Right lobe of liver (tissue), 6 donors: ENCODE measurements around the gene TOM1L2. TPM values are rescaled to one million over a fixed set of nuclear protein-coding genes. Genes with fewer than 3 reads are reported as not detected.

Experiments used
- ATAC-seq, 4 donors: fragments of 200-7000 bp; cut with Tn5 transposase; one replicate each; pipeline ENCODE4 v1.9.1; 2020; ENCODE audit warnings: mild to moderate bottlenecking in 4 of 4, moderate library complexity in 4 of 4
- DNase-seq, 3 donors: peaks; one replicate each; pipeline ENCODE4 v3.0.0-alpha.2; 2020
- H3K27ac ChIP-seq, 3 donors: fragments of 200-600 bp; one replicate each; pipeline ENCODE4 v1.8.0; 2022
- H3K27me3 ChIP-seq, 2 donors: fragments of 200-600 bp; one replicate each; pipeline ENCODE4 v1.8.0; 2022
- H3K36me3 ChIP-seq, 4 donors: fragments of 200-600 bp; sonication (generic) in 1 of 4; one replicate each; pipeline versions ENCODE4 v1.5.1 to v1.8.0; 2017 to 2022; ENCODE audit warnings: control low read depth in 1 of 4
- H3K4me1 ChIP-seq, 4 donors: fragments of 200-600 bp; sonication (generic) in 1 of 4; one replicate each; pipeline versions ENCODE4 v1.5.1 to v1.8.0; 2017 to 2022; ENCODE audit warnings: control low read depth in 1 of 4
- H3K4me3 ChIP-seq, 3 donors: fragments of 200-600 bp; one replicate each; pipeline ENCODE4 v1.8.0; 2022
- H3K9me3 ChIP-seq, 4 donors: fragments of 200-600 bp; sonication (generic) in 1 of 4; one replicate each; pipeline versions ENCODE4 v1.5.1 to v1.8.0; 2017 to 2022; ENCODE audit warnings: control low read depth in 1 of 4
- POLR2A ChIP-seq: fragments of 450-650 bp; IDR thresholded peaks from one replicate; pipeline ENCODE4 v1.6.1; 2017; ENCODE audit warnings: antibody characterized with exemption, mild to moderate bottlenecking
- WGBS: methylation state at CpG from one replicate; pipeline ENCODE4 v1.1.6; 2018; ENCODE audit warnings: low coverage, low lambda C conversion rate; ENCODE audit not compliant: insufficient coverage; ENCODE audit errors: missing lambda C conversion rate; 5-methylcytosine and 5-hydroxymethylcytosine counted together
- intact Hi-C, 2 donors: fragments of 100-400 bp; cut with DNase I; formaldehyde crosslinking; loops; one replicate each; pipeline versions ENCODE4 v1.11.2 to v1.14.1; 2022
- total RNA-seq, 6 experiments: library from RNA; depleted of rRNA in 2 of 6; stranded (reverse); fragments of >200 nt in 2 of 6; fragmentation: NEBNext Ultra II Directional in 3 of 6; extraction: Animal tissue kit (Norgen Biotek cat#: 25700) in 3 of 6; gene quantifications; one replicate each; pipeline versions ENCODE4 v1.1.0 to v1.2.4, GENCODE V29; 2016 to 2023
- TF ChIP-seq, protein P1 (sequence below), 4 donors: fragments of 200-600 bp in 3 of 4; fragments of 450-650 bp in 1 of 4; IDR thresholded peaks; one replicate each; pipeline versions ENCODE4 v1.5.1 to v1.8.0; 2016 to 2022; ENCODE audit warnings: antibody characterized with exemption in 4 of 4, mild to moderate bottlenecking in 2 of 4
- donor health status: DM: no; HTN: yes; CAD: no.
- donor health status: DM: no; HTN: no; CAD: no.
- donor health status: DM: no; HTN: no; CAD: no.
- donor health status: DM: no; HTN: yes; CAD: no.
- donor health status: DM: no; HTN: yes; CAD: no.

TOM1L2 gene
- total RNA-seq, 6 experiments from 2014 or later = 13.5 to 21.2 (median 16.0) TPM

DNA sequence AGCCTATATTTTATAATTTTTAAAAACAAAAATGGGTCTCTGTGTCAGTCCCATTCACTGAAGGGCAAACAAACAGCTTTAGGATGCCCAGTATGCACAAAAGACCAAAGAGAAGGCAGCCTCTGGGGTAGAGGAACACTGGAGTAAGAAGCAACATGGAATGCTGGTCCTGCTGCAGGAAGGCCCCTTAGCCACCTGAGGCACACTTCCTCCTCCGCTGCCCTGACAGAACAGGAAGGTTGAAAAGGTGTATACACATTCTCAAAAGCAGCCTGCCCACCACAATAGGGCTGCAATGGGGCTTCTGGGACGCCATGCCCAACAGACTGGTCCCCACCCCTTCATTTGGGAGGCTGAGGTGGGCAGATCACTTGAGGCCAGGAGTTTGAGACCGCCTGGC is 19.5 kb downstream of the TOM1L2 start:
- no peak for ATAC-seq

DNA sequence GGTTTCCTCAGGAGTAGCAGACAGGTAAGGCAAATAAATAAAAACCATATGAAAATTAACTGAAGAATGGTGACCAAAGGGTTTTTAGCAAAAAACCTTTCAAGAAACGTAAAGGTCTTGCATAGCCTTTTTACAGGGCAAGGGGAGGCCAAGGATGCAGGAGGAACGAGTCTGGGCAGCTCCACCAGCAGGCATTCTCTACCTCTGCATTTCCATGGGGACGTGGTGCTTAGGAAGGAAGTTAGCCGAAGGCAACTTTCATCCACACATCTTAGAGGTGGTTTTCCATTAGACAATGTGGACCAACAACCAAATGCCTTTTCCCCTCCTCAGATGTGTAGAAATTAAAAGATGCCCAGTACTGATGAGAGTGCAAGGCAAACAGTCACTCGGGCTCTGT is 20.7 kb downstream of the TOM1L2 start:
- ATAC-seq (no peak), DNase-seq (no peak)
- H3K9me3 ChIP-seq = no peaks in the 10 kb centered on the region
- no peak overlapping the region for H3K27ac ChIP-seq
- H3K27me3 ChIP-seq = no peaks in the 10 kb centered on the region
- no peak overlapping the region for H3K4me3 ChIP-seq
- no peak for TF ChIP-seq POLR2A
- TF ChIP-seq, protein P1, sequence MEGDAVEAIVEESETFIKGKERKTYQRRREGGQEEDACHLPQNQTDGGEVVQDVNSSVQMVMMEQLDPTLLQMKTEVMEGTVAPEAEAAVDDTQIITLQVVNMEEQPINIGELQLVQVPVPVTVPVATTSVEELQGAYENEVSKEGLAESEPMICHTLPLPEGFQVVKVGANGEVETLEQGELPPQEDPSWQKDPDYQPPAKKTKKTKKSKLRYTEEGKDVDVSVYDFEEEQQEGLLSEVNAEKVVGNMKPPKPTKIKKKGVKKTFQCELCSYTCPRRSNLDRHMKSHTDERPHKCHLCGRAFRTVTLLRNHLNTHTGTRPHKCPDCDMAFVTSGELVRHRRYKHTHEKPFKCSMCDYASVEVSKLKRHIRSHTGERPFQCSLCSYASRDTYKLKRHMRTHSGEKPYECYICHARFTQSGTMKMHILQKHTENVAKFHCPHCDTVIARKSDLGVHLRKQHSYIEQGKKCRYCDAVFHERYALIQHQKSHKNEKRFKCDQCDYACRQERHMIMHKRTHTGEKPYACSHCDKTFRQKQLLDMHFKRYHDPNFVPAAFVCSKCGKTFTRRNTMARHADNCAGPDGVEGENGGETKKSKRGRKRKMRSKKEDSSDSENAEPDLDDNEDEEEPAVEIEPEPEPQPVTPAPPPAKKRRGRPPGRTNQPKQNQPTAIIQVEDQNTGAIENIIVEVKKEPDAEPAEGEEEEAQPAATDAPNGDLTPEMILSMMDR (IDR thresholded peaks at IDR 0.05) = no peak
- H3K36me3 ChIP-seq = no peaks in the 10 kb centered on the region
- WGBS = 83% methylated on average over 5 of the region's 5 CpGs
- H3K4me1 ChIP-seq = no peaks in the 10 kb centered on the region
- intact Hi-C loops = no loop called here

More for the DNA sequence above, 19.5 kb downstream of the TOM1L2 start:
- Histone ChIP-seq H3K27me3 (no peaks in the 10 kb centered on the region), H3K4me1 (peaks cover 0 to under 1% (median 0%) of the 10 kb centered on the region in 4 donors), H3K4me3 (no peak overlapping the region), H3K27ac (no peak overlapping the region), H3K36me3 (no peaks in the 10 kb centered on the region), H3K9me3 (no peaks in the 10 kb centered on the region)
- intact Hi-C loops = no loop called here
- TF ChIP-seq, protein P1 (IDR thresholded peaks at IDR 0.05) = no peak
- no peak for TF ChIP-seq POLR2A
- 100% methylated on average over 2 of the region's 3 CpGs for WGBS
- DNase-seq = no peak

DNA sequence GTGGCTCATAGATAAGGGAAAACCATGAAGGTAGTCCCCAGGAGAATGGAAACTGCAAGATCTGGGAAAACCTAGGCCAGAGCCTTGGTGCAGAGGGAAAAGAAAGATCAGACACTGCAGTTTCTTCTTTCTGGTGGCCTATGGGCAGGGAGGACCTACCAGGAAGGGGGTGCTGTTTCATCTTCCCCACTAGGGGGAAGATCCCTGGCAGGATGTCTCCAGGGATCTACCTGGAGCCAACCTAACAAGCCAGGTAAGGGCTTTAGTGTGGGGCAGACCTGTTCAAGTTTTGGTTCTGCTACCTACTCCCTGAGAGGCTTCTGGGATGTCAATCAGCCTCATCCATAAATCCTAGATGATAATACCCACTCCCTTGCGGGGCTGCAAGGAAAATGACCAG is 21.4 kb downstream of the TOM1L2 start:
- no peak for ATAC-seq
- no peak overlapping the region for H3K27ac ChIP-seq
- WGBS = 83% methylated on average over 1 of the region's 1 CpG

DNA sequence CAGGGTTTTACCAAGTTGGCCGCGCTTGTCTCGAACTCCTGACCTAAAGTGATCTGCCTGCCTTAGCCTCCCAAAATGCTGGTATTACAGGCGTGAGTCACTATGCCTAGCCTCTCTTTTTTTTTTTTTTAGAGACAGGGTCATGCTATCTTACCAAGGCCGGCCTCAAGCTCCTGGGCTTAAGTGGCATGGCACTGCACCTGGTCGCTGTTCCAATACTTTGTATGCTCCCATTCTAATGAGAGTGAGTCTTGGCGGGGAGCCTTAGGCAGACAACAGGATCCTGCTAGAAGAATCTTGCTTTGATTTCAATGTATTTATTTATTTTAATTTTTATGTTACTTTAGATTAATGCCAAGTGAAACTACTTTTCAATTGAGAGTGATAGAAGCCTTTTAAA is 21.9 kb downstream of the TOM1L2 start:
- H3K27me3 ChIP-seq = no peaks in the 10 kb centered on the region
- ATAC-seq (no peak), DNase-seq (no peak)
- H3K9me3 ChIP-seq = no peaks in the 10 kb centered on the region
- H3K27ac ChIP-seq = no peak overlapping the region
- H3K4me1 ChIP-seq = no peaks in the 10 kb centered on the region
- whole genome bisulfite sequencing = 91% methylated on average over 4 of the region's 7 CpGs
- no peak overlapping the region for H3K4me3 ChIP-seq
- H3K36me3 ChIP-seq = no peaks in the 10 kb centered on the region
- TF ChIP-seq, protein P1 (IDR thresholded peaks at IDR 0.05) = no peak
- no peak for TF ChIP-seq POLR2A
- intact Hi-C loops = no loop called here

More for the DNA sequence above, 21.4 kb downstream of the TOM1L2 start:
- Histone ChIP-seq H3K9me3 (no peaks in the 10 kb centered on the region), H3K36me3 (no peaks in the 10 kb centered on the region), H3K4me1 (no peaks in the 10 kb centered on the region), H3K27me3 (no peaks in the 10 kb centered on the region), H3K4me3 (no peak overlapping the region)
- DNase-seq = no peak
- TF ChIP-seq, protein P1 (IDR thresholded peaks at IDR 0.05) = no peak
- TF ChIP-seq POLR2A = no peak
- intact Hi-C loops = no loop called here

DNA sequence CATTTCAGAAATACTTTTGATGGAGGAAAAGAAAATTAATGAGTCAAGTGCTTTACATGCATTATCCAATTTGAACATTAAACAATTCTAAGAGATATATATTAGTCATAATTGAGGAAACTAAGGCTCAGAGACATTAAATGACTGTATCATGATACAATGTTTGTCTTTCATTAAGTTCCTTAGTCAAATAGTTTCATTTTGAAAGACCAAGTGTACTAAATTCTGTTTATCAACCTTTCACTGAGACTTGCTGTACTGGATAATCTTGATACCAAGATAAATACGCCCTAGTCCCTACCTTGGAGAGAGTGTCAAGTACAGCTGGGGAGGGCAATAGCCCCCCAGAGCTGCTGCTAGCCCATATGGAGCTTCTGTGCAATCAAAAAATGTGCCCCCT is 24.2 kb downstream of the TOM1L2 start:
- intact Hi-C loops = no loop called here
- TF ChIP-seq, protein P1 (IDR thresholded peaks at IDR 0.05) = no peak
- no peak for TF ChIP-seq POLR2A
- Histone ChIP-seq H3K9me3 (no peaks in the 10 kb centered on the region), H3K36me3 (no peaks in the 10 kb centered on the region), H3K4me1 (no peaks in the 10 kb centered on the region), H3K4me3 (no peak overlapping the region), H3K27me3 (no peaks in the 10 kb centered on the region), H3K27ac (no peak overlapping the region)
- 75% methylated on average over 1 of the region's 1 CpG for WGBS
- no peak for DNase-seq
- no peak for ATAC-seq
